GM21786 (cell line): ENCODE data around the gene CHRM2.

Experiments used
- ATAC-seq: cut with Tn5 transposase; IDR thresholded peaks from one replicate; pipeline ENCODE4 v1.9.1; 2021; ENCODE audit not compliant: unreplicated experiment

Gene CHRM2

GRCh38 chr7:137018468-137018867 lies 150.0 kb downstream of the CHRM2 start:
- no peak for ATAC-seq

GRCh38 chr7:137020351-137020750 lies 151.9 kb downstream of the CHRM2 start:
- ATAC-seq: no peak

- ATAC-seq: no peak
Observed at GRCh38 chr7:137025469-137026175, 157.2 kb downstream of the CHRM2 start.

- ATAC-seq: no peak
Observed at GRCh38 chr7:137026176-137026500, 157.7 kb downstream of the CHRM2 start.

- no peak for ATAC-seq
Observed at GRCh38 chr7:137032436-137032835, 164.0 kb downstream of the CHRM2 start.

- no peak for ATAC-seq
Observed at GRCh38 chr7:137036768-137037167, 168.3 kb downstream of the CHRM2 start.

GRCh38 chr7:137038706-137039105 lies 170.3 kb downstream of the CHRM2 start:
- no peak for ATAC-seq

GRCh38 chr7:137040745-137041144 lies 172.3 kb downstream of the CHRM2 start:
- ATAC-seq: no peak

GRCh38 chr7:137045573-137045972 lies 177.1 kb downstream of the CHRM2 start:
- ATAC-seq: no peak

GRCh38 chr7:137069249-137069963 lies 201.0 kb downstream of the CHRM2 start:
- ATAC-seq: no peak
